ENCODE measurements around the gene COX7A2.

DNA sequence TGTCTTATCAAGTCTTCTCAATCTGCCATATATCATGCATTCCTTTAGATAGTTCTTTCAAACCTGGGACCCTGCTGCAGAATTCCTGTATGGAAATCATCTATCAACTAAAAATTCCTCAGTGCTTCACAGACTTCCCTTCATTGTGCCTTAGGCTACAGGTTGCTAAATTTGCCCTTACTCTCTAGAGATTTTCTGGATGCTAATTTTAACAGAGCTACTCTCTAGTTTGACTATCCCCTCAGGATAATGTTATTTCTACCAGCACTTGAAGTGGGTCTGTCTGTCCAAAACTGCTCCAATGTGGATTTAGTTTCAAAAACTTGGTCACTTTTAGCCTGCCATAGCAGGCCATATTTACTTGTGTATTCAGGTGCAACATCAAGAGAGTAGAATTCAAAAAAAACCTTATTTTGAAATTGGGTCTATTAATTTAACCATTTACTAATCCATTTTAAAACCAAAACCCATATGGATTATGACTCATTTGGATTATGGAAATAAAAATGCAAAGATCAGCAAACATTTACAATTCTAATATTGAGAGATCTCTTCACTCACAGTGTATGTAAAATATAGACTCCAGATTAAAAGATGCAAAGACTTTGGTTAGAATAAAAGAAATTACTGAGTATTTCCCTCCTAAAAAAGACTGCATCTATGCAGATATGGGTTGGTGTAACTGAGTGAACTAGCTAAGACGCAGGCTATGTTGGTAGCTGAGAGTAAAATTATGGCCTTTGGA is 13.9 kb upstream of the COX7A2 start:
- TF ChIP-seq, protein P1, sequence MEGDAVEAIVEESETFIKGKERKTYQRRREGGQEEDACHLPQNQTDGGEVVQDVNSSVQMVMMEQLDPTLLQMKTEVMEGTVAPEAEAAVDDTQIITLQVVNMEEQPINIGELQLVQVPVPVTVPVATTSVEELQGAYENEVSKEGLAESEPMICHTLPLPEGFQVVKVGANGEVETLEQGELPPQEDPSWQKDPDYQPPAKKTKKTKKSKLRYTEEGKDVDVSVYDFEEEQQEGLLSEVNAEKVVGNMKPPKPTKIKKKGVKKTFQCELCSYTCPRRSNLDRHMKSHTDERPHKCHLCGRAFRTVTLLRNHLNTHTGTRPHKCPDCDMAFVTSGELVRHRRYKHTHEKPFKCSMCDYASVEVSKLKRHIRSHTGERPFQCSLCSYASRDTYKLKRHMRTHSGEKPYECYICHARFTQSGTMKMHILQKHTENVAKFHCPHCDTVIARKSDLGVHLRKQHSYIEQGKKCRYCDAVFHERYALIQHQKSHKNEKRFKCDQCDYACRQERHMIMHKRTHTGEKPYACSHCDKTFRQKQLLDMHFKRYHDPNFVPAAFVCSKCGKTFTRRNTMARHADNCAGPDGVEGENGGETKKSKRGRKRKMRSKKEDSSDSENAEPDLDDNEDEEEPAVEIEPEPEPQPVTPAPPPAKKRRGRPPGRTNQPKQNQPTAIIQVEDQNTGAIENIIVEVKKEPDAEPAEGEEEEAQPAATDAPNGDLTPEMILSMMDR (IDR thresholded peaks at IDR 0.05): no peak
- TF ChIP-seq POLR2A (IDR thresholded peaks at IDR 0.05): no peak
